GM23338 (cell line): Measurements from ENCODE around the gene CDH23. TPM values are rescaled to one million over a fixed set of nuclear protein-coding genes. Genes with fewer than 3 reads are reported as not detected.

Experiments used
- ATAC-seq: fragments of 200-7000 bp; cut with Tn5 transposase; 3 replicates; pipeline ENCODE4 v1.9.1; 2020
- DNase-seq: peaks from one replicate; pipeline ENCODE4 v3.0.0-alpha.2; 2015; ENCODE audit warnings: low spot score
- H2AFZ ChIP-seq: fragments of 200-600 bp; sonication (generic); 2 replicates; pipeline ENCODE4 v1.8.0; 2016; ENCODE audit warnings: antibody characterized with exemption, mild to moderate bottlenecking, moderate library complexity
- H3F3A ChIP-seq: fragments of 200-600 bp; sonication (generic); replicated peaks from 2 replicates; pipeline ENCODE4 v1.8.0; 2017; ENCODE audit warnings: antibody characterized with exemption, mixed run types, low read depth
- H3K27ac ChIP-seq: fragments of 200-600 bp; sonication (generic); 2 replicates; pipeline ENCODE4 v1.6.1; 2016; ENCODE audit warnings: low read depth
- H3K27me3 ChIP-seq: fragments of 200-600 bp; sonication (generic); 2 replicates; pipeline ENCODE4 v1.8.0; 2016; ENCODE audit warnings: mild to moderate bottlenecking, mixed run types, moderate library complexity; ENCODE audit not compliant: insufficient read depth
- H3K36me3 ChIP-seq: fragments of 200-600 bp; sonication (generic); 2 replicates; pipeline ENCODE4 v1.8.0; 2016; ENCODE audit warnings: mild to moderate bottlenecking; ENCODE audit not compliant: insufficient read depth
- H3K4me1 ChIP-seq: fragments of 200-600 bp; sonication (generic); 2 replicates; pipeline ENCODE4 v1.8.0; 2016; ENCODE audit warnings: mild to moderate bottlenecking, moderate library complexity; ENCODE audit not compliant: insufficient read depth
- H3K4me2 ChIP-seq: fragments of 200-600 bp; sonication (generic); 2 replicates; pipeline ENCODE4 v1.7.1; 2017; ENCODE audit warnings: mixed run types
- H3K4me3 ChIP-seq: fragments of 200-600 bp; sonication (generic); 2 replicates; pipeline ENCODE4 v1.6.1; 2016; ENCODE audit warnings: mixed run types
- H3K79me2 ChIP-seq: fragments of 200-600 bp; sonication (generic); replicated peaks from 2 replicates; pipeline ENCODE4 v1.8.0; 2017; ENCODE audit warnings: mild to moderate bottlenecking; ENCODE audit not compliant: insufficient read depth
- H3K9me2 ChIP-seq: fragments of 200-600 bp; sonication (generic); 2 replicates; pipeline ENCODE4 v1.8.0; 2017; ENCODE audit not compliant: insufficient read depth
- H4K20me1 ChIP-seq: fragments of 200-600 bp; sonication (generic); replicated peaks from 2 replicates; pipeline ENCODE4 v1.8.0; 2017; ENCODE audit warnings: mild to moderate bottlenecking; ENCODE audit not compliant: insufficient read depth
- H3K27ac Mint-ChIP-seq: 2 replicates; pipeline ENCODE4 v1.8.0; 2020; ENCODE audit warnings: inconsistent platforms, mild to moderate bottlenecking, moderate library complexity, mixed read lengths
- H3K27me3 Mint-ChIP-seq: 3 replicates; pipeline ENCODE4 v1.8.0; 2022; ENCODE audit warnings: low read depth, mild to moderate bottlenecking, moderate library complexity, mixed read lengths, inconsistent platforms; ENCODE audit not compliant: insufficient read depth, poor library complexity
- H3K36me3 Mint-ChIP-seq: 3 replicates; pipeline ENCODE4 v1.8.0; 2021; ENCODE audit warnings: low read depth, mild to moderate bottlenecking, inconsistent platforms, moderate library complexity, mixed read lengths
- H3K4me1 Mint-ChIP-seq: 3 replicates; pipeline ENCODE4 v1.8.0; 2020; ENCODE audit warnings: mild to moderate bottlenecking, inconsistent platforms, mixed read lengths
- H3K4me3 Mint-ChIP-seq: 3 replicates; pipeline ENCODE4 v1.8.0; 2021; ENCODE audit warnings: moderate library complexity, mild to moderate bottlenecking, inconsistent platforms, mixed read lengths
- H3K9me3 Mint-ChIP-seq: 3 replicates; pipeline ENCODE4 v1.8.0; 2020; ENCODE audit warnings: moderate library complexity, mild to moderate bottlenecking, inconsistent platforms, mixed read lengths
- CREB1 ChIP-seq: fragments of 250-450 bp; sonication (Bioruptor Pico); IDR thresholded peaks from 2 replicates; pipeline ENCODE4 v1.5.0; 2020; ENCODE audit warnings: low read depth, mild to moderate bottlenecking, moderate library complexity
- EZH2 ChIP-seq: fragments of 200-600 bp; sonication (generic); IDR thresholded peaks from one replicate; pipeline ENCODE4 v1.8.0; 2017; ENCODE audit warnings: antibody characterized with exemption, mild to moderate bottlenecking, low read depth; ENCODE audit not compliant: unreplicated experiment
- JUNB ChIP-seq: IDR thresholded peaks from one replicate; pipeline ENCODE4 v1.6.1; 2016; ENCODE audit warnings: antibody characterized with exemption; ENCODE audit not compliant: unreplicated experiment
- NANOG ChIP-seq: IDR thresholded peaks from 2 replicates; pipeline ENCODE4 v1.6.1; 2016; ENCODE audit warnings: antibody characterized with exemption, borderline replicate concordance
- POLR2AphosphoS5 ChIP-seq: IDR thresholded peaks from 2 replicates; pipeline ENCODE4 v1.6.1; 2016; ENCODE audit warnings: antibody characterized with exemption, low read depth
- STAT1 ChIP-seq: IDR thresholded peaks from one replicate; pipeline ENCODE4 v1.6.1; 2016; ENCODE audit warnings: antibody characterized with exemption; ENCODE audit not compliant: unreplicated experiment
- ZNF114 ChIP-seq: fragments of 250-450 bp; sonication (Bioruptor Pico); IDR thresholded peaks from 2 replicates; pipeline ENCODE4 v1.5.0; 2020; ENCODE audit warnings: mild to moderate bottlenecking, moderate library complexity
- ZNF331 ChIP-seq: fragments of 250-450 bp; sonication (Bioruptor Pico); IDR thresholded peaks from 2 replicates; pipeline ENCODE4 v1.5.0; 2020; ENCODE audit warnings: low read depth, mild to moderate bottlenecking, moderate library complexity
- polyA plus RNA-seq: library from polyadenylated mRNA; unstranded; fragments of >200 nt; fragmentation: Nextera tagmentation; extraction: Ambion mirVana; gene quantifications from 2 replicates; pipeline ENCODE4 v1.2.1, GENCODE V29; 2016
- total RNA-seq: library from RNA; depleted of rRNA; stranded (reverse); fragments of >200 nt; shearing (Covaris generic); gene quantifications from 2 replicates; pipeline ENCODE4 v1.2.3, GENCODE V29; 2014
- TF ChIP-seq, protein P1 (sequence below): IDR thresholded peaks from 2 replicates; pipeline ENCODE4 v1.6.1; 2016; ENCODE audit warnings: antibody characterized with exemption
- TF ChIP-seq, protein P2 (sequence below), 2 experiments: fragments of 200-600 bp in 1 of 2; sonication (generic) in 1 of 2; conservative IDR thresholded peaks; 2 replicates each; pipeline versions ENCODE4 v1.5.1 to v1.6.1; 2016 to 2017; ENCODE audit warnings: antibody characterized with exemption in 2 of 2, low read depth in 2 of 2, mild to moderate bottlenecking in 2 of 2, moderate library complexity in 1 of 2
- TF ChIP-seq, protein P3 (sequence below): fragments of 250-450 bp; sonication (Bioruptor Pico); IDR thresholded peaks from 2 replicates; pipeline ENCODE4 v1.5.0; 2020; ENCODE audit warnings: mild to moderate bottlenecking, moderate library complexity

CDH23 gene
- total and polyA plus RNA-seq, 2 experiments from 2014 or later: 0.95 to 4.3 TPM

DNA sequence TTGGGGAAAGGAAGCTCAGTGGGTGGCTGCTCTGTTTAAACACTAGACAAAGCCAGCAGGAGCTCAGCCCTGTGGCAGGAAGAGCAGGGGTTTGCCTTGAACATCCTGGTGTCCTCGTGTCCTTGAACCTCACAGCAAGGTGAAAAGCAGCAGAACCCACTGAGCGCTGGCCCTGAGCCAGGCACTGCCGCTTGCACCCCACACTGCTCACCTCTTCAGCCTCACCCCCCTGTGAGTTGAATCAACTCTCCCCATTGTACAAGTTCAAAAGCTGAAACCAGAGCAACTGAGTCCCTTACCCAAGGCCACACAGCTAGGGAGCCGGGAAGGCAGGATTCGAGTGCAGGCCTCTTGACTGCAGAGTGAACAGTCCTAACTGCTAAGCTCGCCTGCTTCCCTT lies 45.6 kb upstream of the CDH23 start (continued):
- TF ChIP-seq, protein P1, sequence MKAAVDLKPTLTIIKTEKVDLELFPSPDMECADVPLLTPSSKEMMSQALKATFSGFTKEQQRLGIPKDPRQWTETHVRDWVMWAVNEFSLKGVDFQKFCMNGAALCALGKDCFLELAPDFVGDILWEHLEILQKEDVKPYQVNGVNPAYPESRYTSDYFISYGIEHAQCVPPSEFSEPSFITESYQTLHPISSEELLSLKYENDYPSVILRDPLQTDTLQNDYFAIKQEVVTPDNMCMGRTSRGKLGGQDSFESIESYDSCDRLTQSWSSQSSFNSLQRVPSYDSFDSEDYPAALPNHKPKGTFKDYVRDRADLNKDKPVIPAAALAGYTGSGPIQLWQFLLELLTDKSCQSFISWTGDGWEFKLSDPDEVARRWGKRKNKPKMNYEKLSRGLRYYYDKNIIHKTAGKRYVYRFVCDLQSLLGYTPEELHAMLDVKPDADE: no peak
- TF ChIP-seq POLR2AphosphoS5: no peak
- TF ChIP-seq STAT1: no peak
- no peak for TF ChIP-seq CREB1 (CRISPR knock-in tag)
- TF ChIP-seq JUNB: no peak
- TF ChIP-seq NANOG: no peak
- TF ChIP-seq EZH2: no peak
- no peak for TF ChIP-seq ZNF114 (CRISPR knock-in tag)
- TF ChIP-seq, protein P2, sequence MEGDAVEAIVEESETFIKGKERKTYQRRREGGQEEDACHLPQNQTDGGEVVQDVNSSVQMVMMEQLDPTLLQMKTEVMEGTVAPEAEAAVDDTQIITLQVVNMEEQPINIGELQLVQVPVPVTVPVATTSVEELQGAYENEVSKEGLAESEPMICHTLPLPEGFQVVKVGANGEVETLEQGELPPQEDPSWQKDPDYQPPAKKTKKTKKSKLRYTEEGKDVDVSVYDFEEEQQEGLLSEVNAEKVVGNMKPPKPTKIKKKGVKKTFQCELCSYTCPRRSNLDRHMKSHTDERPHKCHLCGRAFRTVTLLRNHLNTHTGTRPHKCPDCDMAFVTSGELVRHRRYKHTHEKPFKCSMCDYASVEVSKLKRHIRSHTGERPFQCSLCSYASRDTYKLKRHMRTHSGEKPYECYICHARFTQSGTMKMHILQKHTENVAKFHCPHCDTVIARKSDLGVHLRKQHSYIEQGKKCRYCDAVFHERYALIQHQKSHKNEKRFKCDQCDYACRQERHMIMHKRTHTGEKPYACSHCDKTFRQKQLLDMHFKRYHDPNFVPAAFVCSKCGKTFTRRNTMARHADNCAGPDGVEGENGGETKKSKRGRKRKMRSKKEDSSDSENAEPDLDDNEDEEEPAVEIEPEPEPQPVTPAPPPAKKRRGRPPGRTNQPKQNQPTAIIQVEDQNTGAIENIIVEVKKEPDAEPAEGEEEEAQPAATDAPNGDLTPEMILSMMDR (conservative IDR thresholded peaks at IDR 0.05; ENCODE audit: low read depth in 2 of 2): no peak

DNA sequence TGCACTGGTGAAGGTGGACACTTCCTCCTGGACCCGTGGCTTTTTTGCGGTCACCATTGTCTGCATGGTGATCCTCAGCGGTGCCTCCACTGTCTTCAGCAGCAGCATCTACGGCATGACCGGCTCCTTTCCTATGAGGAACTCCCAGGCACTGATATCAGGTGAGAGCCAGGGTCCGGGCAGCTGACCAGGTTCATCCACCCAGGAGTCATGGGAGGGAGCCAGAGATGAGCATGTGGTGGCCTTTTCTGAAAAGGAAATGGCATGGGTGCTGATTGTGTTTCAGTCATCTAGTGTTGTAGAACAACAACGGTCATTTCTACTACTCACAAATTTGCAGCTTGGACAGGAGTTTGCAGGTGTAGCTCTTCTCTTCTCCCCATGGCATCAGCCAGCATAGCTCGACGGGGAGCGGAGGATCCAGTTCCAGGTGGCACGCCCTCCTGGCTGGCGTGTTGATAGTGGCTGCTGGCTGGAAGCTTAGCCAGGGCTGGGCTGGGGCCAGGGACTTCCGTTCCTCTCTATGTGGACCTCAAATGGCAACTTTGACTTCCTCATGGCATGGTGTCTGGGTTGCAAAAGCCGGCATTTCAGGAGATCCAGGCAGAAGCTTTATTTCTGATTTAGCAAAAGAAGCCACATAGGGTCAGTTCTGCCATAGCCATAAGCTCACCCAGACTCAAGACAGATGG lies 44.9 kb upstream of the CDH23 start:
- Histone ChIP-seq H4K20me1 (no peaks in the 10 kb centered on the region), H3K4me2 (no peak overlapping the region), H3K27me3 (no peaks in the 10 kb centered on the region), H3F3A (no peaks in the 10 kb centered on the region), H3K4me1 (0 out of 2 replicates have a peak, but pooled peaks cover 4% of the 10 kb centered on the region), H3K36me3 (no peaks in the 10 kb centered on the region; the same call in 1 of the 2 replicates), H3K27ac (no peak overlapping the region), H3K4me3 (no peak overlapping the region), H3K79me2 (no peaks in the 10 kb centered on the region), H3K9me2 (no peaks in the 10 kb centered on the region), H2AFZ (no peak overlapping the region)
- peaks cover 7% of the 10 kb centered on the region for H3K27me3 Mint-ChIP-seq
- H3K4me3 Mint-ChIP-seq: no peak overlapping the region
- ATAC-seq (no peak), DNase-seq (no peak)
- H3K9me3 Mint-ChIP-seq: no peaks in the 10 kb centered on the region
- H3K36me3 Mint-ChIP-seq: peaks cover 7% of the 10 kb centered on the region; the same call in 1 of the 3 replicates
- H3K4me1 Mint-ChIP-seq: peaks cover 17% of the 10 kb centered on the region
- H3K27ac Mint-ChIP-seq: no peak overlapping the region
- TF ChIP-seq EZH2: no peak
- TF ChIP-seq, protein P1: no peak
- no peak for TF ChIP-seq POLR2AphosphoS5
- TF ChIP-seq JUNB: no peak
- no peak for TF ChIP-seq ZNF331 (CRISPR knock-in tag)
- no peak for TF ChIP-seq CREB1 (CRISPR knock-in tag)
- no peak for TF ChIP-seq NANOG
- TF ChIP-seq, protein P2 (conservative IDR thresholded peaks at IDR 0.05; ENCODE audit: low read depth in 2 of 2): no peak
- TF ChIP-seq, protein P3, sequence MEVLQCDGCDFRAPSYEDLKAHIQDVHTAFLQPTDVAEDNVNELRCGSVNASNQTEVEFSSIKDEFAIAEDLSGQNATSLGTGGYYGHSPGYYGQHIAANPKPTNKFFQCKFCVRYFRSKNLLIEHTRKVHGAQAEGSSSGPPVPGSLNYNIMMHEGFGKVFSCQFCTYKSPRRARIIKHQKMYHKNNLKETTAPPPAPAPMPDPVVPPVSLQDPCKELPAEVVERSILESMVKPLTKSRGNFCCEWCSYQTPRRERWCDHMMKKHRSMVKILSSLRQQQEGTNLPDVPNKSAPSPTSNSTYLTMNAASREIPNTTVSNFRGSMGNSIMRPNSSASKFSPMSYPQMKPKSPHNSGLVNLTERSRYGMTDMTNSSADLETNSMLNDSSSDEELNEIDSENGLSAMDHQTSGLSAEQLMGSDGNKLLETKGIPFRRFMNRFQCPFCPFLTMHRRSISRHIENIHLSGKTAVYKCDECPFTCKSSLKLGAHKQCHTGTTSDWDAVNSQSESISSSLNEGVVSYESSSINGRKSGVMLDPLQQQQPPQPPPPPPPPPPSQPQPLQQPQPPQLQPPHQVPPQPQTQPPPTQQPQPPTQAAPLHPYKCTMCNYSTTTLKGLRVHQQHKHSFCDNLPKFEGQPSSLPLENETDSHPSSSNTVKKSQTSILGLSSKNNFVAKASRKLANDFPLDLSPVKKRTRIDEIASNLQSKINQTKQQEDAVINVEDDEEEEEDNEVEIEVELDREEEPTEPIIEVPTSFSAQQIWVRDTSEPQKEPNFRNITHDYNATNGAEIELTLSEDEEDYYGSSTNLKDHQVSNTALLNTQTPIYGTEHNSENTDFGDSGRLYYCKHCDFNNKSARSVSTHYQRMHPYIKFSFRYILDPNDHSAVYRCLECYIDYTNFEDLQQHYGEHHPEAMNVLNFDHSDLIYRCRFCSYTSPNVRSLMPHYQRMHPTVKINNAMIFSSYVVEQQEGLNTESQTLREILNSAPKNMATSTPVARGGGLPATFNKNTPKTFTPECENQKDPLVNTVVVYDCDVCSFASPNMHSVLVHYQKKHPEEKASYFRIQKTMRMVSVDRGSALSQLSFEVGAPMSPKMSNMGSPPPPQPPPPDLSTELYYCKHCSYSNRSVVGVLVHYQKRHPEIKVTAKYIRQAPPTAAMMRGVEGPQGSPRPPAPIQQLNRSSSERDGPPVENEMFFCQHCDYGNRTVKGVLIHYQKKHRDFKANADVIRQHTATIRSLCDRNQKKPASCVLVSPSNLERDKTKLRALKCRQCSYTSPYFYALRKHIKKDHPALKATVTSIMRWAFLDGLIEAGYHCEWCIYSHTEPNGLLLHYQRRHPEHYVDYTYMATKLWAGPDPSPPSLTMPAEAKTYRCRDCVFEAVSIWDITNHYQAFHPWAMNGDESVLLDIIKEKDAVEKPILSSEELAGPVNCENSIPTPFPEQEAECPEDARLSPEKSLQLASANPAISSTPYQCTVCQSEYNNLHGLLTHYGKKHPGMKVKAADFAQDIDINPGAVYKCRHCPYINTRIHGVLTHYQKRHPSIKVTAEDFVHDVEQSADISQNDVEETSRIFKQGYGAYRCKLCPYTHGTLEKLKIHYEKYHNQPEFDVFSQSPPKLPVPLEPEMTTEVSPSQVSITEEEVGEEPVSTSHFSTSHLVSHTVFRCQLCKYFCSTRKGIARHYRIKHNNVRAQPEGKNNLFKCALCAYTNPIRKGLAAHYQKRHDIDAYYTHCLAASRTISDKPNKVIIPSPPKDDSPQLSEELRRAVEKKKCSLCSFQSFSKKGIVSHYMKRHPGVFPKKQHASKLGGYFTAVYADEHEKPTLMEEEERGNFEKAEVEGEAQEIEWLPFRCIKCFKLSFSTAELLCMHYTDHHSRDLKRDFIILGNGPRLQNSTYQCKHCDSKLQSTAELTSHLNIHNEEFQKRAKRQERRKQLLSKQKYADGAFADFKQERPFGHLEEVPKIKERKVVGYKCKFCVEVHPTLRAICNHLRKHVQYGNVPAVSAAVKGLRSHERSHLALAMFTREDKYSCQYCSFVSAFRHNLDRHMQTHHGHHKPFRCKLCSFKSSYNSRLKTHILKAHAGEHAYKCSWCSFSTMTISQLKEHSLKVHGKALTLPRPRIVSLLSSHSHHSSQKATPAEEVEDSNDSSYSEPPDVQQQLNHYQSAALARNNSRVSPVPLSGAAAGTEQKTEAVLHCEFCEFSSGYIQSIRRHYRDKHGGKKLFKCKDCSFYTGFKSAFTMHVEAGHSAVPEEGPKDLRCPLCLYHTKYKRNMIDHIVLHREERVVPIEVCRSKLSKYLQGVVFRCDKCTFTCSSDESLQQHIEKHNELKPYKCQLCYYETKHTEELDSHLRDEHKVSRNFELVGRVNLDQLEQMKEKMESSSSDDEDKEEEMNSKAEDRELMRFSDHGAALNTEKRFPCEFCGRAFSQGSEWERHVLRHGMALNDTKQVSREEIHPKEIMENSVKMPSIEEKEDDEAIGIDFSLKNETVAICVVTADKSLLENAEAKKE (CRISPR knock-in tag): no peak
